Embryonic facial prominence (tissue), 1 donor: ENCODE results near the gene APOC1.

Experiments
- DNase-seq: peaks from one replicate; pipeline ENCODE4 v3.0.0-alpha.2; 2016; ENCODE audit errors: extremely low spot score

APOC1 gene

DNA sequence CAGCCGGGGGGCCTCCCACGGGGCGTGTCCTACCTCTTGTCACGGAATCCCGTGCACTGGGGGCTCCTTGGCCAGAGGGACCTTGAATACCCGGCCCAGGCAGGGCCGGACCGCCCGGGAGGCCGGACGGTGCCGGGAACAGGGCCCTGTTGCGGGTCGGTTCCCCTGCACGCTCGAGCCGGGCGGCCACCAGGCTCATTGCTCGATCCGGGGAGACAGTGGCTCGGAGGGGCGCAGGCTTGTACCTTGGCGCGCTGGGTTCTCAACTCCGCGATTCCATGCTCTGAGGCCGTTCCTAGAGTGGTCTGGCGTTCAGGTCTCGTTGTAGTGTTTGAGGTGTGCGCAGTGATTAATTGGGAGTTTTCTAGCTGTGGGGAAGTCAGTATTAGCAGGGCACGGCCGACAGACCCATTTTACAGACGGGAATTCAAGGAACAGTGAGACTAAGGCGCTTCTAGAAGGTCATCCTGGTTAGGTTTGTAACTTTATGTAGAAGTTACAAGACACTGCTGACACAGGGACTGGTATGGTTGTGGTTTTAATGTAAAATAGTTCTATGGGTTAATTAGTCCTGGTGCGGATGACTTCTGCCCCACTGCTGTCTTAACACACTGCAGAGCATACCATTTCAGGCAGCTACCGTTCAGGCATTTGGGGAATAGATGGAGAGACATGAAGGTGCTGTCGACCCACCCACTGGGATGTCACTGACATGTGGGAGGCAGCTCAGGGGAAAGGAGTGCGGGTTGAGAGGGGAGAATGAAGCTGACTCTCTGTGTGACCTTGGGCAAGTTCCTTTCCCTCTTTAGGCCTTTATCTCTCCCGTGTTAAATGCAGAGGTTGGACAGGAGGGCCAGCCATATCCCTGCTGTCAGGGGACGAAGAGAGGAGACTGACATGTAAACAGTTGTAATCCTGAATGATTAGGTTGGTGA, 41.4 kb downstream of the APOC1 start:
- DNase-seq: no peak

DNA sequence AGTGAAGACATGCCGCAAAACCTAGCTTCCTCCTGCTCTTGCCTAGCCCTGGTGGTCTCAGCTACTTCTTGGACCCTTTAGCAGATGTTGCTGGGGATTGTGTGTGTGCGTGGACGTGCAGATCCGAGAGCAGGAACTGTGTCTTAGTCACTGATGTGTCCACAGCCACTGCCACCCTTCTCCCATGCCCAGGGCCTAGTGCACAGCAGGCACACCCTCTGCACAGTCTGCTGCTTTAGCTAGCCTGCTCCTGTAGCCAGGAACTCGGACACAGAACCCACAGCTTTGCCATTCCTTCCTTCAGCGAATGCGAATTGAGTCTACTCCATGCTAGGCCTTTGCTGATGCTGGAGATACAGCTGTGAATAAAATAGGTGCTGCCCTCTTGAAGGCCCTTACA, 43.1 kb downstream of the APOC1 start:
- no peak for DNase-seq

DNA sequence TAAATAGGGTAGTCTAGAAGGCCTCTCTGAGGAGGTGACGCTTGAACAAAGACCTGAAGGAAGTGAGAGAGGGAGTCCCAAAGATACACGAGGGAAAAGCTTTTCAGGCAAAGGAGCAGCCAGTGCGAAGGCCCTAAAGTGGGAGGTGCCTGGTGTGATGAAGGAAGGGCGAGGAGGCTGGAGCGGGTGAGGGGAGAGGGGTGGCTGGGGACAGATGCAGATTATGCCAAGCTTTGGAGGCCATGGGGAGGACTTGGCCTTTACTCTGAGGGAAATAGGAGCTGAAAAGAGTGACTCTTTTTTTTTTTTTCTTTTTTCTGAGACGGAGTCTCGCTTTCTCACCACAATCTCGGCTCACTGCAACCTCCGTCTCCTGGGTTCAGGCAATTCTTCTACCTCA, 43.7 kb downstream of the APOC1 start:
- no peak for DNase-seq

DNA sequence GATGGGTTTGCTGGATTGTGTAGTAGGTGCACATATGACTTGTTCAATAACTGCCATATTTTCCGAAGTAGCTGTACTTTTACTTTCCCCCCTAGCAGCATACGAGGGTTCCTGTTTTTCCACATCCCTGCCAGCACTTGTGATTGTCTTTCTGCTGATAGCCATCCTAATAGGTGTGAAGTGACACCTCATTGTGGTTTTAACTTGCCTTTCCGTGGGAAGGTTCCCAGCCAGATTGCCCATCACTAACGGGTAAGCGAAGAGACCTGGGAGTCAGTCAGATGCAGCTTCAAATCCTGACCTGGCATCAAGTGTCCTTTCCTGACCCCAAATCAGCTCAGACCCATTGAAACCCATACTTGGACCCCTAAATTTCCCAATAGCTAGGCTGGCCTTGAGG, 45.3 kb downstream of the APOC1 start:
- no peak for DNase-seq

DNA sequence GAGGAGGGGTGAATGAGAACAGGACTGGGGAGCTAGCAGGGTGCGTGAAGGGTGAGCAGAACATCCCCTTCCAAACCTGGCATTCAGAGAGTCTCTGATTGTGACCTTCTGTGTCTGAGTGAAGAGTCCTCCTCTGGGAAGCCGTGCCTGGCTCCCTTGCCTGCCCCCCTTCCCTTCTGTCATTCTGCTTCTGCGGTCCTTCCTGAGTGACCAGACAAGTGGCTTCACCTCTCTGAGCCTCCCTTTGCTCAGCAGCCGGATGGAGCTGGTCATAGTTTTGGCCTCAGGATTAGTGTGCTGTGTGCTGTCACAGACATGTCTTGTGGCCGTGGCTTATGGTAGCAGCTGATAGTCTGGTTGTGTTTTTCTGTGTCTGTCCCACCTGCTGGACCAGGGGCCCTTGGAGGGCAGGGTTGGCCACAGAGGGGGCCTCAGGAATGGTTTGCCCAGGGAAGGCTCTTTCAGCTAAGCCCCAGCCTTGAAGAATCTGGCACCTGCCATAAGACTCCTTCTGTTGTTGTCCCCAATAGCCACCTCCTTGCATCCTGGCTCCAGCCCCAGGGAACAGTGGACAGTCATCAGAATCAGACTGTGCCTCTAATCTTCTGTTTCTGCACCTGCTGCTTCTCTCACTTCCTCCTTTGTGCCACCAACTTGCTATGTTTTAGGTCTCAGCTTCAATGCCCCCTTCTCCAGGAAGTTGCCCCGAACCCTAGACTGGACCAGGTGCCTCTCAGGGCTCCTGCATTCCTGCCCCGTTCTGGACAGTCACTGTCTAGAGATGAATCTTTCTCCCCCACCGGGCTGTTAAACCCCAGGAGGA, 46.7 kb downstream of the APOC1 start:
- no peak for DNase-seq

DNA sequence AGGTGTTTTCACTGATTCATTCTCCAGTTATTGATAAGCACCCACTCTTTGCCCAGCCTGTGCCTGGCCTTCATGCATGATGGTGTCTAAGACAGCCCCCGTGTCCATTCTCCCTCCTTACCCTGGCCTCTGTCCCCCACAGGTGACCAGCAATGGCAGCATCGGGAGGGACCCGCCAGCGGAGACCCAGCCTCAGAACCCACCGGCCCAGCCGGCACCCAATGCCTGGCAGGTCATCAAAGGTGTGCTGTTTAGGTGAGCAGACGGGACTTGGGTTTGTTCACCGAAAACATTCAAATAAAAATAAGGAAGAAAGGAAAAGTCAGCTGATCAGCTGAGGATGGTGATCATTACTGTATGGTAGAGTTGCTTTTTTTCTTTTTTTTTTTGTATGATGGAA, 47.4 kb downstream of the APOC1 start:
- no peak for DNase-seq

DNA sequence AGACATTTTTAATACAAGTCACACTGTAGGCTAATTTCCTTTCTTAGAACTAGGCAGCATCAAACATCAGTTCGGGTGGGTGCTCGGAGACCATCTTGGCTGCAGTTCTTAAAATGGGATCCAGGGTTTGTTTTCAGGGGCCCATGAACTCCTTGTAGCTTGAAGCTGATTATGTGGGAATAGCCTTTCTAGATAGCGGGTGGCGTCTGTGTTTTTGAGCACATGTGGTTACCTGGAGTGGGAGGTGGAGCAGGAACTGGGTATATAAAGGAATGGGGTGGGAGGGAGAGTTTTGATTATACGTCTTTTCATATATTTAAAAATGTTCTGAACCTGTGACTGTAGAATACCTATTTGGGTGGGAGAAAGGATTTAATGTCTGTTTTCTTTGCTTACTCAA, 53.7 kb downstream of the APOC1 start:
- DNase-seq: no peak

DNA sequence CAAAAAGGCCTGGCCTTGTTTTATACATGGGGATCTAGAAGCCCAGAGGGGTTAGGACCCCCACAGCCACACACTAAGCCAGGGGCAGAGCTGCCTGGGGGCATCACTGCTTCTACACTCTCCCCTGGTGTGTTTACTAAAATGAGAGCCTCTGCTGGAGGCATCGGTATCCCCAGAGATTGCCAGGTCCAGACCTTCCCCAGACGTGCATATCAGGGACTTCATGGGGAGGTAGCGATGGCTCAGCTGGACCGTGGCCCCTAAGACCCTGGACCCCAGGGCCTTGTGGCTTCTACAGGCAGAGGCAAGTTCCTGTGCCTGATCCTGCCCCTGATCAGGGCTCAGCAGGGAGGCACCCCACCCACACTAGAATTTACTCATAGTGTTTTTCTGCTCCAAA, 54.3 kb downstream of the APOC1 start:
- DNase-seq: no peak
